Lower lobe of right lung (tissue), 2 donors: ENCODE results near the gene MLN. TPM values are rescaled to one million over a fixed set of nuclear protein-coding genes. Genes with fewer than 3 reads are reported as not detected.

Experiments used
- ATAC-seq, 2 donors: fragments of 200-7000 bp; cut with Tn5 transposase; one replicate each; pipeline ENCODE4 v1.9.1; 2020 to 2022; ENCODE audit warnings: mild to moderate bottlenecking in 2 of 2, moderate library complexity in 2 of 2
- DNase-seq: peaks from one replicate; pipeline ENCODE4 v3.0.0-alpha.2; 2020
- H3K27ac ChIP-seq: fragments of 200-600 bp; one replicate; pipeline ENCODE4 v1.8.0; 2022
- H3K27me3 ChIP-seq: fragments of 200-600 bp; one replicate; pipeline ENCODE4 v1.8.0; 2022; ENCODE audit warnings: low read depth
- H3K36me3 ChIP-seq: fragments of 200-600 bp; one replicate; pipeline ENCODE4 v1.8.0; 2022; ENCODE audit warnings: mild to moderate bottlenecking
- H3K4me1 ChIP-seq: fragments of 200-600 bp; one replicate; pipeline ENCODE4 v1.8.0; 2022
- H3K4me3 ChIP-seq: fragments of 200-600 bp; one replicate; pipeline ENCODE4 v1.8.0; 2022; ENCODE audit warnings: mild to moderate bottlenecking
- H3K9me3 ChIP-seq: fragments of 200-600 bp; one replicate; pipeline ENCODE4 v1.8.0; 2022
- CTCF ChIP-seq: fragments of 200-600 bp; IDR thresholded peaks from one replicate; pipeline ENCODE4 v1.8.0; 2022; ENCODE audit warnings: antibody characterized with exemption, mild to moderate bottlenecking
- intact Hi-C: fragments of 100-400 bp; cut with DNase I; formaldehyde crosslinking; loops from one replicate; pipeline ENCODE4 v1.11.0; 2022
- total RNA-seq: library from RNA; stranded (reverse); fragmentation: NEBNext Ultra II Directional; extraction: Animal tissue kit (Norgen Biotek cat#: 25700); gene quantifications from one replicate; pipeline ENCODE4 v1.2.1, GENCODE V29; 2021
- donor health status: DM: no; HTN: yes; CAD: no; lungs with severe emphysema.

Gene MLN
- total RNA-seq, 1 donor from 2014 or later, result not detected

- no peak for TF ChIP-seq CTCF
- intact Hi-C loops, result no loop called here
- Histone ChIP-seq H3K27me3 (no peaks in the 10 kb centered on the region), H3K36me3 (peaks cover 96% of the 10 kb centered on the region), H3K4me1 (peaks cover 26% of the 10 kb centered on the region), H3K9me3 (no peaks in the 10 kb centered on the region), H3K27ac (no peak overlapping the region), H3K4me3 (no peak overlapping the region)
- no peak for DNase-seq
- peak in 1 of 2 donors; percentile 20 for ATAC-seq
Observed at GRCh38 chr6:33781131-33781975, 22.4 kb downstream of the MLN start.

- ATAC-seq (no peak), DNase-seq (no peak)
- Histone ChIP-seq H3K27ac (no peak overlapping the region), H3K4me3 (no peak overlapping the region), H3K4me1 (peaks cover 12% of the 10 kb centered on the region), H3K9me3 (no peaks in the 10 kb centered on the region), H3K27me3 (no peaks in the 10 kb centered on the region), H3K36me3 (peaks cover 100% of the 10 kb centered on the region)
- intact Hi-C loops, result no loop called here
- TF ChIP-seq CTCF, result no peak
Observed at GRCh38 chr6:33779895-33780294, 23.9 kb downstream of the MLN start.

- Histone ChIP-seq H3K9me3 (no peaks in the 10 kb centered on the region), H3K4me3 (no peak overlapping the region), H3K27ac (no peak overlapping the region), H3K4me1 (peaks cover 6% of the 10 kb centered on the region), H3K27me3 (no peaks in the 10 kb centered on the region), H3K36me3 (peaks cover 100% of the 10 kb centered on the region)
- ATAC-seq, result no peak
- intact Hi-C loops, result no loop called here
- TF ChIP-seq CTCF, result no peak
- DNase-seq, result no peak
Observed at GRCh38 chr6:33779290-33779689, 24.5 kb downstream of the MLN start.

- Histone ChIP-seq H3K9me3 (no peaks in the 10 kb centered on the region), H3K27me3 (no peaks in the 10 kb centered on the region), H3K27ac (no peak overlapping the region), H3K4me3 (no peak overlapping the region), H3K36me3 (peaks cover 100% of the 10 kb centered on the region), H3K4me1 (peaks cover 4% of the 10 kb centered on the region)
- intact Hi-C loops, result no loop called here
- ATAC-seq (no peak), DNase-seq (no peak)
- no peak for TF ChIP-seq CTCF
Observed at GRCh38 chr6:33778444-33779121, 25.2 kb downstream of the MLN start.

GRCh38 chr6:33777398-33778388 is 26.1 kb downstream of the MLN start:
- peaks cover 100% of the 10 kb centered on the region for H3K36me3 ChIP-seq
- no peak for DNase-seq
- no peak for TF ChIP-seq CTCF
- no peak overlapping the region for H3K27ac ChIP-seq
- no peaks in the 10 kb centered on the region for H3K9me3 ChIP-seq
- no peak for ATAC-seq
- H3K4me1 ChIP-seq, result peaks cover 9% of the 10 kb centered on the region
- intact Hi-C loops, result no loop called here
- H3K27me3 ChIP-seq, result no peaks in the 10 kb centered on the region
- H3K4me3 ChIP-seq, result no peak overlapping the region
